GM23338 (cell line): Measurements from ENCODE around the gene PISD. TPM values are rescaled to one million over a fixed set of nuclear protein-coding genes. Genes with fewer than 3 reads are reported as not detected.

ENCODE experiments used
- ATAC-seq: fragments of 200-7000 bp; cut with Tn5 transposase; 3 replicates; pipeline ENCODE4 v1.9.1; 2020
- DNase-seq: peaks from one replicate; pipeline ENCODE4 v3.0.0-alpha.2; 2015; ENCODE audit warnings: low spot score
- H2AFZ ChIP-seq: fragments of 200-600 bp; sonication (generic); 2 replicates; pipeline ENCODE4 v1.8.0; 2016; ENCODE audit warnings: antibody characterized with exemption, mild to moderate bottlenecking, moderate library complexity
- H3F3A ChIP-seq: fragments of 200-600 bp; sonication (generic); replicated peaks from 2 replicates; pipeline ENCODE4 v1.8.0; 2017; ENCODE audit warnings: antibody characterized with exemption, mixed run types, low read depth
- H3K27ac ChIP-seq: fragments of 200-600 bp; sonication (generic); 2 replicates; pipeline ENCODE4 v1.6.1; 2016; ENCODE audit warnings: low read depth
- H3K27me3 ChIP-seq: fragments of 200-600 bp; sonication (generic); 2 replicates; pipeline ENCODE4 v1.8.0; 2016; ENCODE audit warnings: mild to moderate bottlenecking, mixed run types, moderate library complexity; ENCODE audit not compliant: insufficient read depth
- H3K36me3 ChIP-seq: fragments of 200-600 bp; sonication (generic); 2 replicates; pipeline ENCODE4 v1.8.0; 2016; ENCODE audit warnings: mild to moderate bottlenecking; ENCODE audit not compliant: insufficient read depth
- H3K4me1 ChIP-seq: fragments of 200-600 bp; sonication (generic); 2 replicates; pipeline ENCODE4 v1.8.0; 2016; ENCODE audit warnings: mild to moderate bottlenecking, moderate library complexity; ENCODE audit not compliant: insufficient read depth
- H3K4me2 ChIP-seq: fragments of 200-600 bp; sonication (generic); 2 replicates; pipeline ENCODE4 v1.7.1; 2017; ENCODE audit warnings: mixed run types
- H3K4me3 ChIP-seq: fragments of 200-600 bp; sonication (generic); 2 replicates; pipeline ENCODE4 v1.6.1; 2016; ENCODE audit warnings: mixed run types
- H3K79me2 ChIP-seq: fragments of 200-600 bp; sonication (generic); replicated peaks from 2 replicates; pipeline ENCODE4 v1.8.0; 2017; ENCODE audit warnings: mild to moderate bottlenecking; ENCODE audit not compliant: insufficient read depth
- H3K9me2 ChIP-seq: fragments of 200-600 bp; sonication (generic); 2 replicates; pipeline ENCODE4 v1.8.0; 2017; ENCODE audit not compliant: insufficient read depth
- H4K20me1 ChIP-seq: fragments of 200-600 bp; sonication (generic); replicated peaks from 2 replicates; pipeline ENCODE4 v1.8.0; 2017; ENCODE audit warnings: mild to moderate bottlenecking; ENCODE audit not compliant: insufficient read depth
- H3K27ac Mint-ChIP-seq: 2 replicates; pipeline ENCODE4 v1.8.0; 2020; ENCODE audit warnings: inconsistent platforms, mild to moderate bottlenecking, moderate library complexity, mixed read lengths
- H3K27me3 Mint-ChIP-seq: 3 replicates; pipeline ENCODE4 v1.8.0; 2022; ENCODE audit warnings: low read depth, mild to moderate bottlenecking, moderate library complexity, mixed read lengths, inconsistent platforms; ENCODE audit not compliant: insufficient read depth, poor library complexity
- H3K36me3 Mint-ChIP-seq: 3 replicates; pipeline ENCODE4 v1.8.0; 2021; ENCODE audit warnings: low read depth, mild to moderate bottlenecking, inconsistent platforms, moderate library complexity, mixed read lengths
- H3K4me1 Mint-ChIP-seq: 3 replicates; pipeline ENCODE4 v1.8.0; 2020; ENCODE audit warnings: mild to moderate bottlenecking, inconsistent platforms, mixed read lengths
- H3K4me3 Mint-ChIP-seq: 3 replicates; pipeline ENCODE4 v1.8.0; 2021; ENCODE audit warnings: moderate library complexity, mild to moderate bottlenecking, inconsistent platforms, mixed read lengths
- H3K9me3 Mint-ChIP-seq: 3 replicates; pipeline ENCODE4 v1.8.0; 2020; ENCODE audit warnings: moderate library complexity, mild to moderate bottlenecking, inconsistent platforms, mixed read lengths
- CREB1 ChIP-seq: fragments of 250-450 bp; sonication (Bioruptor Pico); IDR thresholded peaks from 2 replicates; pipeline ENCODE4 v1.5.0; 2020; ENCODE audit warnings: low read depth, mild to moderate bottlenecking, moderate library complexity
- CTCF ChIP-seq, 2 experiments: fragments of 200-600 bp in 1 of 2; sonication (generic) in 1 of 2; conservative IDR thresholded peaks; 2 replicates each; pipeline versions ENCODE4 v1.5.1 to v1.6.1; 2016 to 2017; ENCODE audit warnings: antibody characterized with exemption in 2 of 2, low read depth in 2 of 2, mild to moderate bottlenecking in 2 of 2, moderate library complexity in 1 of 2
- ETS1 ChIP-seq: IDR thresholded peaks from 2 replicates; pipeline ENCODE4 v1.6.1; 2016; ENCODE audit warnings: antibody characterized with exemption
- EZH2 ChIP-seq: fragments of 200-600 bp; sonication (generic); IDR thresholded peaks from one replicate; pipeline ENCODE4 v1.8.0; 2017; ENCODE audit warnings: antibody characterized with exemption, mild to moderate bottlenecking, low read depth; ENCODE audit not compliant: unreplicated experiment
- EZH2phosphoT487 ChIP-seq: fragments of 200-600 bp; sonication (generic); IDR thresholded peaks from one replicate; pipeline ENCODE4 v1.8.1; 2018; ENCODE audit warnings: antibody characterized with exemption; ENCODE audit not compliant: unreplicated experiment
- JUNB ChIP-seq: IDR thresholded peaks from one replicate; pipeline ENCODE4 v1.6.1; 2016; ENCODE audit warnings: antibody characterized with exemption; ENCODE audit not compliant: unreplicated experiment
- NANOG ChIP-seq: IDR thresholded peaks from 2 replicates; pipeline ENCODE4 v1.6.1; 2016; ENCODE audit warnings: antibody characterized with exemption, borderline replicate concordance
- POLR2AphosphoS5 ChIP-seq: IDR thresholded peaks from 2 replicates; pipeline ENCODE4 v1.6.1; 2016; ENCODE audit warnings: antibody characterized with exemption, low read depth
- REST ChIP-seq: IDR thresholded peaks from one replicate; pipeline ENCODE4 v1.6.1; 2018; ENCODE audit warnings: antibody characterized with exemption; ENCODE audit not compliant: unreplicated experiment
- STAT1 ChIP-seq: IDR thresholded peaks from one replicate; pipeline ENCODE4 v1.6.1; 2016; ENCODE audit warnings: antibody characterized with exemption; ENCODE audit not compliant: unreplicated experiment
- ZNF114 ChIP-seq: fragments of 250-450 bp; sonication (Bioruptor Pico); IDR thresholded peaks from 2 replicates; pipeline ENCODE4 v1.5.0; 2020; ENCODE audit warnings: mild to moderate bottlenecking, moderate library complexity
- ZNF331 ChIP-seq: fragments of 250-450 bp; sonication (Bioruptor Pico); IDR thresholded peaks from 2 replicates; pipeline ENCODE4 v1.5.0; 2020; ENCODE audit warnings: low read depth, mild to moderate bottlenecking, moderate library complexity
- ZNF462 ChIP-seq: fragments of 250-450 bp; sonication (Bioruptor Pico); IDR thresholded peaks from 2 replicates; pipeline ENCODE4 v1.5.0; 2020; ENCODE audit warnings: mild to moderate bottlenecking, moderate library complexity
- polyA plus RNA-seq: library from polyadenylated mRNA; unstranded; fragments of >200 nt; fragmentation: Nextera tagmentation; extraction: Ambion mirVana; gene quantifications from 2 replicates; pipeline ENCODE4 v1.2.1, GENCODE V29; 2016
- total RNA-seq: library from RNA; depleted of rRNA; stranded (reverse); fragments of >200 nt; shearing (Covaris generic); gene quantifications from 2 replicates; pipeline ENCODE4 v1.2.3, GENCODE V29; 2014

PISD gene
- total and polyA plus RNA-seq, 2 experiments from 2014 or later, result 43.1 to 54.5 TPM

GRCh38 chr22:31692186-31692886, 30.3 kb upstream of the PISD start:
- Histone ChIP-seq H3K27ac (no peak overlapping the region), H3F3A (no peaks in the 10 kb centered on the region), H3K27me3 (no peaks in the 10 kb centered on the region), H3K36me3 (peaks cover 44% of the 10 kb centered on the region), H3K4me3 (no peak overlapping the region), H3K4me1 (no peaks in the 10 kb centered on the region), H3K4me2 (no peak overlapping the region), H2AFZ (no peak overlapping the region), H3K79me2 (no peaks in the 10 kb centered on the region), H4K20me1 (peaks cover 7% of the 10 kb centered on the region; the same call in 1 of the 2 replicates), H3K9me2 (no peaks in the 10 kb centered on the region)
- TF ChIP-seq JUNB (no peak), EZH2 (no peak), EZH2phosphoT487 (no peak), ZNF331 (CRISPR knock-in tag) (no peak), ZNF114 (CRISPR knock-in tag) (no peak), CTCF (conservative IDR thresholded peaks at IDR 0.05; ENCODE audit: low read depth in 2 of 2) (no peak), STAT1 (no peak), ZNF462 (CRISPR knock-in tag) (no peak), REST (no peak), POLR2AphosphoS5 (no peak), NANOG (no peak), ETS1 (no peak), CREB1 (CRISPR knock-in tag) (no peak)
- DNase-seq (no peak), ATAC-seq (no peak)
- H3K36me3 Mint-ChIP-seq, result peaks cover 76% of the 10 kb centered on the region
- H3K27ac Mint-ChIP-seq, result no peak overlapping the region
- H3K27me3 Mint-ChIP-seq, result peaks cover 3% of the 10 kb centered on the region
- H3K9me3 Mint-ChIP-seq, result no peaks in the 10 kb centered on the region
- H3K4me3 Mint-ChIP-seq, result no peak overlapping the region
- H3K4me1 Mint-ChIP-seq, result no peaks in the 10 kb centered on the region
